Measurements from ENCODE around the gene DSCAML1. TPM values are rescaled to one million over a fixed set of nuclear protein-coding genes. Genes with fewer than 3 reads are reported as not detected.

DSCAML1 gene
- total RNA-seq, 1 experiment from 2014 or later, result not detected

- Histone ChIP-seq H3K9ac (ENCODE audit: low read length) (no peak overlapping the region), H3F3A (ENCODE audit: low read length, unreplicated experiment) (no peaks in the 10 kb centered on the region), H2AFZ (ENCODE audit: low read length) (no peak overlapping the region), H4K20me1 (ENCODE audit: low read length) (no peaks in the 10 kb centered on the region), H3K36me3 (ENCODE audit: low read depth, low read length) (no peaks in the 10 kb centered on the region), H3K4me3 (ENCODE audit: low read length) (no peak overlapping the region), H3K4me2 (ENCODE audit: low read length) (no peak overlapping the region), H3K27ac (ENCODE audit: low read length) (no peak overlapping the region), H3K9me3 (ENCODE audit: low read length) (no peaks in the 10 kb centered on the region), H3K79me2 (ENCODE audit: low read length) (no peaks in the 10 kb centered on the region), H3K9me2 (replicated peaks; ENCODE audit: low read length) (no peaks in the 10 kb centered on the region), H3K27me3 (ENCODE audit: low read length) (peaks cover 81% of the 10 kb centered on the region), H3K4me1 (ENCODE audit: insufficient read depth, low read length) (no peaks in the 10 kb centered on the region)
- BruUV-seq (replicated peaks), result no TSS peak
- ChIA-PET POLR2A (ENCODE audit: unreplicated experiment) (no interaction called here), CTCF (no interaction called here)
- intact Hi-C loops (cut with micrococcal nuclease), result no loop called here
- TF ChIP-seq EZH2 (IDR thresholded peaks at IDR 0.05; ENCODE audit: low read length, unreplicated experiment), result no peak
- no peak for ATAC-seq
- DNase-seq, result no peak
Measured at GRCh38 chr11:117442049-117442868, 354.8 kb downstream of the DSCAML1 start.

DNA sequence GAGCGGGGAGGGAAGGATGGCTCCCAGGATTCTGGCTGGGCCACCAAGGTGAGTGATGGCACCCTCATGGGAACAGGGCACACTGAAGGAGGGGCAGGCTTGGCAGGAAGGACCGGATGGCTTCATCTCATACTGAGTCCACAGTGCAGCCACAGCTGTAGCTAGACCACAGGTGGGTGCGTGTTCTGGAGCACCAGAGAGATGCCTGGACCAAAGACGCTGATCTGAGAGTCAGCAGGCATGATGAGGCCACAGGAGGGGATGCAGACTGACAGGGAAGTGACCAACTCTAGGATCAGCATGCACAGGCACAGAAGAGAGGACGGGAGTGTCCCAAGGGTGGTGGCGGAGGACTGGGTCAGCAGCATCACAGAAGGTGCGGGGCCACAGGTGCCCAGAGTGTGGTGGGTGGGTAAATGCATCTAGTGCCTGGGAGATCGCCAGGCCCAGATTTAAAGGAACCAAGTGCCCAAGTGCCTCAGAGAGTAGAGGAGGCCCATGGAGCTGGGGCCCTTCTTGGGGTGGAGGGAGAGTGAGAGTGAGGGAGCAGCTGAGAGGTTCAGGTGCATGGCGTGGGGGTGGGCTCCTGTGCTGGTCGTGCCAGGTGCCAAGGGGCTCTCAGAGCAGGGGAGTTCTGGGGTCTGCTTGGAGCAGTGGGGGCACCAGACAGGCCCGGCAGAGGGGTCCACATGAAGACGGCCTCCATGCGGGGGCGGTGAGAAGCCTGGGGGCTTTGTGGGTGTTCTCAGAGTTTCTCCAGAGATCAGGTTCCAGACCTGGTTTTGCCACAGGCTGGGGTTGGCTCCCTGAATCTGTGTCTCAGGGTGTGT lies 355.7 kb downstream of the DSCAML1 start:
- Histone ChIP-seq H3K27me3 (ENCODE audit: low read length) (peaks cover 82% of the 10 kb centered on the region), H3K36me3 (ENCODE audit: low read depth, low read length) (no peaks in the 10 kb centered on the region), H2AFZ (ENCODE audit: low read length) (no peak overlapping the region), H3K4me1 (ENCODE audit: insufficient read depth, low read length) (no peaks in the 10 kb centered on the region), H3K79me2 (ENCODE audit: low read length) (no peaks in the 10 kb centered on the region), H3F3A (ENCODE audit: low read length, unreplicated experiment) (no peaks in the 10 kb centered on the region), H3K9me2 (replicated peaks; ENCODE audit: low read length) (no peaks in the 10 kb centered on the region), H4K20me1 (ENCODE audit: low read length) (no peaks in the 10 kb centered on the region), H3K9me3 (ENCODE audit: low read length) (no peaks in the 10 kb centered on the region), H3K4me3 (ENCODE audit: low read length) (no peak overlapping the region), H3K9ac (ENCODE audit: low read length) (no peak overlapping the region), H3K4me2 (ENCODE audit: low read length) (no peak overlapping the region), H3K27ac (ENCODE audit: low read length) (no peak overlapping the region)
- ChIA-PET POLR2A (ENCODE audit: unreplicated experiment) (no interaction called here), CTCF (no interaction called here)
- TF ChIP-seq EZH2 (IDR thresholded peaks at IDR 0.05; ENCODE audit: low read length, unreplicated experiment), result no peak
- TF ChIP-seq EZH2phosphoT487 (IDR thresholded peaks at IDR 0.05; ENCODE audit: borderline replicate concordance, low read length), result no peak
- TF ChIP-seq, protein P1, sequence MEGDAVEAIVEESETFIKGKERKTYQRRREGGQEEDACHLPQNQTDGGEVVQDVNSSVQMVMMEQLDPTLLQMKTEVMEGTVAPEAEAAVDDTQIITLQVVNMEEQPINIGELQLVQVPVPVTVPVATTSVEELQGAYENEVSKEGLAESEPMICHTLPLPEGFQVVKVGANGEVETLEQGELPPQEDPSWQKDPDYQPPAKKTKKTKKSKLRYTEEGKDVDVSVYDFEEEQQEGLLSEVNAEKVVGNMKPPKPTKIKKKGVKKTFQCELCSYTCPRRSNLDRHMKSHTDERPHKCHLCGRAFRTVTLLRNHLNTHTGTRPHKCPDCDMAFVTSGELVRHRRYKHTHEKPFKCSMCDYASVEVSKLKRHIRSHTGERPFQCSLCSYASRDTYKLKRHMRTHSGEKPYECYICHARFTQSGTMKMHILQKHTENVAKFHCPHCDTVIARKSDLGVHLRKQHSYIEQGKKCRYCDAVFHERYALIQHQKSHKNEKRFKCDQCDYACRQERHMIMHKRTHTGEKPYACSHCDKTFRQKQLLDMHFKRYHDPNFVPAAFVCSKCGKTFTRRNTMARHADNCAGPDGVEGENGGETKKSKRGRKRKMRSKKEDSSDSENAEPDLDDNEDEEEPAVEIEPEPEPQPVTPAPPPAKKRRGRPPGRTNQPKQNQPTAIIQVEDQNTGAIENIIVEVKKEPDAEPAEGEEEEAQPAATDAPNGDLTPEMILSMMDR (conservative IDR thresholded peaks at IDR 0.05; ENCODE audit: low read depth, low read length), result no peak
- intact Hi-C loops (cut with micrococcal nuclease), result no loop called here
- ATAC-seq (no peak), DNase-seq (no peak)
- no TSS peak for BruUV-seq (replicated peaks)

DNA sequence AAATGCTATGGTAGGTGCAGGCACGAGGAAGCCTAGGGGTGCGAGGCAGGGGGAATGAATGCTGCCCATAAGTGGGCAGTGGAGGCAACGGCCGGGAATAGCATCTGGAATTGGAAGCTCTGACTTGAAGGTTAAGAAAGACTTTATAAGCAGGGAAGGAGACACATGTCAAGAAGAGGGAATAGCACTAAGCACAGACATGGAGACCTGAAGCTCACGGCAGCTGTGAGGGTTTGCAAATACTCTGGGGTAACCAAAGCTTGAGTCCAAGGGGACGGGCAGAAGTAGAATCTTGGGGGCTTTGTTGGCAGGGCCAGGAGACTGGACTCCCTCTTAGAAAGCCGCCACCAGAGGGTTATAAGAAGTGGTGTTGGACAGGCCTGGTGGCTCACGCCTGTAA lies 356.8 kb downstream of the DSCAML1 start:
- BruUV-seq (replicated peaks), result no TSS peak
- no peak overlapping the region for H3K4me2 ChIP-seq (ENCODE audit: low read length)
- H3K27ac ChIP-seq (ENCODE audit: low read length), result no peak overlapping the region
- no peak overlapping the region for H2AFZ ChIP-seq (ENCODE audit: low read length)
- H3K27me3 ChIP-seq (ENCODE audit: low read length), result peaks cover 85% of the 10 kb centered on the region
- no peak overlapping the region for H3K9ac ChIP-seq (ENCODE audit: low read length)
- no peaks in the 10 kb centered on the region for H4K20me1 ChIP-seq (ENCODE audit: low read length)
- no peaks in the 10 kb centered on the region for H3K9me3 ChIP-seq (ENCODE audit: low read length)
- H3K79me2 ChIP-seq (ENCODE audit: low read length), result no peaks in the 10 kb centered on the region
- POLR2A ChIA-PET (ENCODE audit: unreplicated experiment), result no interaction called here
- no peak overlapping the region for H3K4me3 ChIP-seq (ENCODE audit: low read length)
- intact Hi-C loops (cut with micrococcal nuclease), result no loop called here
- H3F3A ChIP-seq (ENCODE audit: low read length, unreplicated experiment), result no peaks in the 10 kb centered on the region
- DNase-seq, result no peak
- TF ChIP-seq EZH2 (IDR thresholded peaks at IDR 0.05; ENCODE audit: low read length, unreplicated experiment) (no peak), EZH2phosphoT487 (IDR thresholded peaks at IDR 0.05; ENCODE audit: borderline replicate concordance, low read length) (no peak)
- TF ChIP-seq, protein P1 (conservative IDR thresholded peaks at IDR 0.05; ENCODE audit: low read depth, low read length), result no peak
- CTCF ChIA-PET, result no interaction called here
- no peaks in the 10 kb centered on the region for H3K36me3 ChIP-seq (ENCODE audit: low read depth, low read length)
- no peaks in the 10 kb centered on the region for H3K4me1 ChIP-seq (ENCODE audit: insufficient read depth, low read length)
- ATAC-seq, result no peak
- H3K9me2 ChIP-seq (replicated peaks; ENCODE audit: low read length), result no peaks in the 10 kb centered on the region
